ENCODE measurements around the gene VSTM2L. TPM values are rescaled to one million over a fixed set of nuclear protein-coding genes. Genes with fewer than 3 reads are reported as not detected.
A peak's percentile ranks its signal among the peaks of the same experiment; 100 is the strongest.

The VSTM2L gene
- total RNA-seq, 1 donor from 2014 or later = 7.3 TPM

GRCh38 chr20:37918035-37918434 is 15.1 kb downstream of the VSTM2L start:
- Mint-ChIP-seq H3K36me3 (ENCODE audit: low read depth) (no peaks in the 10 kb centered on the region), H3K4me1 (ENCODE audit: low read depth) (peaks cover 37% of the 10 kb centered on the region), H3K27me3 (ENCODE audit: low read depth) (peaks cover 2% of the 10 kb centered on the region), H3K9me3 (ENCODE audit: low read depth) (no peaks in the 10 kb centered on the region), H3K4me3 (ENCODE audit: unreplicated experiment) (no peak overlapping the region), H3K27ac (ENCODE audit: unreplicated experiment) (no peak overlapping the region)
- no peak for TF ChIP-seq CTCF (IDR thresholded peaks at IDR 0.05)
- no peak for DNase-seq (ENCODE audit: low spot score)

DNA sequence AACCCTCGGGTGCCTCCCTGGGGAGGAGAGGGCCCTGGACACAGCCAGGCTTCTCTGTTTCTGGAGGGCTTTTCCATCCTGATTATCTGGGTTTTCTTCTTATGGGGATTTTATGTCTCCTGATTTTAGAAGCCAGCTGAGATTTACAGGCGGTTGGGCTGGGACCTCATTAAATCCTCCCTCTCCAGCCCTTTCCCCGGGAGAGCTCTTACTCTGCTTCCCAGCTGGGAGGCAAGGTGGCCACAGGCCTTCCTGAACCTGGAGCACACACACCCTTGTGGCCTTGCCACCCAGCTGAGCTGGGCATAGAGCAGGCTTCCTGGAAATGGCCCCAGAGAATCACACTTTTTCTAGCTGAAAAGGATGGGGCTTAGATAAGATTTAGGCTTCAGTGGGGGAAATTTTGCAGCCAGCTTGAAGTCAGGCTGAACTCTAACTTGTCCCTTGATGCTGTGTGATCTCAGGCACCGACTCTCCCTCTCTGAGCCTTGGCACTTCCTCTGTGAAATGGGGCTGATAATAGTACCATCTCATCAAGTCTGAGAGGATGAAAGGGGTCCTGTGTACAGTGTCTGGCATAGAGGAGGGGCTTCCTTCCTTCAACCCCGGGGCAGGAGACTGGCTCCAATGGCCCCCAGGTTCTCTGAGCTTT is 16.6 kb downstream of the VSTM2L start:
- no peak for TF ChIP-seq CTCF (IDR thresholded peaks at IDR 0.05)
- Mint-ChIP-seq H3K27ac (ENCODE audit: unreplicated experiment) (peak overlapping the region; percentile 27), H3K4me3 (ENCODE audit: unreplicated experiment) (no peak overlapping the region), H3K9me3 (ENCODE audit: low read depth) (no peaks in the 10 kb centered on the region), H3K36me3 (ENCODE audit: low read depth) (no peaks in the 10 kb centered on the region), H3K4me1 (ENCODE audit: low read depth) (peaks cover 31% of the 10 kb centered on the region), H3K27me3 (ENCODE audit: low read depth) (peaks cover 2% of the 10 kb centered on the region)
- no peak for DNase-seq (ENCODE audit: low spot score)

DNA sequence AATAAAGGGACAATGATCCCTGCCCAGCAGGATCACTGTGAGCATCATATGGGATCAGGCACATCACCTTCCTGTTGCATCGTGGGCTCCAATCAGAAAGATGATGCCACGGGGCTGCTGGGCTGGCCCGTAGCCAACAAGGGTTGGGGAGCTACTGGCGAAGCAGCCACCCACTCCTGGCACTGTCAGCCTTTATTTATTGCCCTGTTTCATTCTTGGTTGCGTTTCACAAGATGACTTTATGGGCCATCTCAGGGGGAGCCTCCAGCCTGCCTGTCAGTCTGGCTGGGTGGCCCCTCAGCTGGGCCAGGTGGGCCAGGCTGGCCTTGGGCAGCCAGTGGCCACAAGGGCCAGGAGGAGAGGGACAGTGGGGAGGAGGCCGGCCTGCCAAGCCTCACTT is 17.3 kb downstream of the VSTM2L start:
- Mint-ChIP-seq H3K4me1 (ENCODE audit: low read depth) (peaks cover 26% of the 10 kb centered on the region), H3K27ac (ENCODE audit: unreplicated experiment) (no peak overlapping the region), H3K4me3 (ENCODE audit: unreplicated experiment) (no peak overlapping the region), H3K9me3 (ENCODE audit: low read depth) (no peaks in the 10 kb centered on the region), H3K36me3 (ENCODE audit: low read depth) (no peaks in the 10 kb centered on the region), H3K27me3 (ENCODE audit: low read depth) (peaks cover 2% of the 10 kb centered on the region)
- no peak for DNase-seq (ENCODE audit: low spot score)
- TF ChIP-seq CTCF (IDR thresholded peaks at IDR 0.05) = no peak

- H3K36me3 Mint-ChIP-seq (ENCODE audit: low read depth) = no peaks in the 10 kb centered on the region
- no peak overlapping the region for H3K27ac Mint-ChIP-seq (ENCODE audit: unreplicated experiment)
- peaks cover 2% of the 10 kb centered on the region for H3K27me3 Mint-ChIP-seq (ENCODE audit: low read depth)
- H3K4me3 Mint-ChIP-seq (ENCODE audit: unreplicated experiment) = no peak overlapping the region
- no peak for DNase-seq (ENCODE audit: low spot score)
- peaks cover 24% of the 10 kb centered on the region for H3K4me1 Mint-ChIP-seq (ENCODE audit: low read depth)
- no peaks in the 10 kb centered on the region for H3K9me3 Mint-ChIP-seq (ENCODE audit: low read depth)
- TF ChIP-seq CTCF (IDR thresholded peaks at IDR 0.05) = no peak
These were observed 17.9 kb downstream of the VSTM2L start for GRCh38 chr20:37920679-37921322.

GRCh38 chr20:37921341-37921929 is 18.5 kb downstream of the VSTM2L start:
- TF ChIP-seq CTCF (IDR thresholded peaks at IDR 0.05) = no peak
- H3K4me3 Mint-ChIP-seq (ENCODE audit: unreplicated experiment) = no peak overlapping the region
- no peaks in the 10 kb centered on the region for H3K9me3 Mint-ChIP-seq (ENCODE audit: low read depth)
- no peaks in the 10 kb centered on the region for H3K36me3 Mint-ChIP-seq (ENCODE audit: low read depth)
- H3K4me1 Mint-ChIP-seq (ENCODE audit: low read depth) = peaks cover 18% of the 10 kb centered on the region
- no peak overlapping the region for H3K27ac Mint-ChIP-seq (ENCODE audit: unreplicated experiment)
- H3K27me3 Mint-ChIP-seq (ENCODE audit: low read depth) = peaks cover 2% of the 10 kb centered on the region
- no peak for DNase-seq (ENCODE audit: low spot score)
